GM21723 (cell line): ENCODE results near the gene ZNF599.
"Not testable (repeated sequence)": the region's sequence is repeated elsewhere in the genome, so short reads cannot be mapped to it uniquely, and the experiment has no call there.

Experiments
- ATAC-seq: cut with Tn5 transposase; IDR thresholded peaks from one replicate; pipeline ENCODE4 v1.9.1; 2021; ENCODE audit warnings: mild to moderate bottlenecking, moderate library complexity; ENCODE audit not compliant: unreplicated experiment

Gene ZNF599

GRCh38 chr19:34772697-34773554, at the start of gene ZNF599:
ZNF599 (minus strand) TSS chr19:34773215; CDS start chr19:34772841, 374 bp downstream.
- ATAC-seq, result peak; percentile 95

DNA sequence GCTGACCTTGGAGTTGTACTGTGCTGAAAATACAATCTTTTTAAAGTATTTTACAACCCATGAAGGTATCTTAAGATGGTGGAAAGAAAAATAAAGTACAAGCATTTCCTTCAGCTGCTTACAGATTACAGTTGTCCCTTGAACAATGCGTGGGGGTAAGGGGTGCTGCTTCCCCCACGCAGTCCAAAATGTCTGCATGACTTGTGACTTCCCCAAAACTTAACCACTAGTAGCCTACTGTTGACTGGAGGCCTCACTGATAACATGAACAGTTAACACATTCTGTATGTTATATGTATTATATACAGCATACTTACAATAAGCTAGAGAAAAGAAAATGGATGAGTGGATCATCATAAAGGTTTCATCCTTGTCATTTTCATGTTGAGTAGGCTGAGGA, 45.3 kb upstream of the ZNF599 start:
- ATAC-seq, result no peak

GRCh38 chr19:34816708-34817107, 43.7 kb upstream of the ZNF599 start:
- no peak for ATAC-seq

DNA sequence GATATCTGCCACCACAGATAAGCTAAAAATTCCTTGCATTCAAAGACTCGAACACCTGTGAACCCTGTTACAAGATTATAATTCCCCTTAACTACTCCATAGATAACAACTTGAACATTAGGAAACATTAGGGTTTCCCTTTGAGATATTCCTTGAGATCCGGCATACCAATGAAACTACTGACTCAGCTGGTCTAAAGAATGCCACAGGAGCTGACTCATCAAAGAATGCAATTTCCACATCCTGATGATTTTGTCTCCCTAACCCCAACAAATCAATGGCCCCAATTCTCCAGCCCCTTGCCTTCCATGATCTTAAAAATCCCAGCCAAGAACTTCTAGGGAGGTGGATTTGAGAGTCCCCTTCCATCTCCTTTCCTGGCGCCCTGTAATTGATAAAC, 35.6 kb upstream of the ZNF599 start:
- no peak for ATAC-seq

GRCh38 chr19:34806976-34807860, 34.2 kb upstream of the ZNF599 start:
- no peak for ATAC-seq

DNA sequence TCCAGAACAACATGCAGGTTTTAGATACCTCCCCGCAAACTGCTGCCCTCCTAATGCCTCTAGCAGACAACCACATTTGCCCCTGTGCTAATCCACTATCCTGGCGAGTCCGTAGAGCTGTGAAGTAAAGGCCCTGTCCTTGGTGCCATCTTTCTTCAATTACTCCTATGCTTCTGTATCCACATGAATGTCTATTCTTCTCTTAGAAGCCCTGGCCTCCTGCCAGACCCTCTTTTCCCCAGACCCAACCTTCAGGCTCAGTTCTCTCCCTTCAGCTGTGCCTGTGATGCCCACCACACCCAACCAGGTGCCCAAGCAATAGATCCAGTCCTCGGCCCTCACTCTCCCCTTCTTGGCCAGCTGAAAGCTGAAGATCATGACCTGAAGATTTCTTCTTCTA, 31.1 kb upstream of the ZNF599 start:
- ATAC-seq, result no peak

DNA sequence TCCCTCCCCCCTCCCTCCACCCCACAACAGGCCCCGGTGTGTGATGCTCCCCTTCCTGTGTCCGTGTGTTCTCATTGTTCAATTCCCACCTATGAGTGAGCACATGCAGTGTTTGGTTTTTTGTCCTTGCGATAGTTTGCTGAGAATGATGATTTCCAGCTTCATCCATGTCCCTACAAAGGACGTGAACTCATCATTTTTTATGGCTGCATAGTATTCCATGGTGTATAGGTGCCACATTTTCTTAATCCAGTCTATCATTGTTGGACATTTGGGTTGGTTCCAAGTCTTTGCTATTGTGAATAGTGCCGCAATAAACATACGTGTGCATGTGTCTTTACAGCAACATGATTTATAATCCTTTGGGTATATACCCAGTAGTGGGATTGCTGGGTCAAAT, 23.9 kb upstream of the ZNF599 start:
- not testable (repeated sequence) for ATAC-seq

- ATAC-seq, result no peak
Measured at GRCh38 chr19:34794066-34794960, 21.3 kb upstream of the ZNF599 start.

DNA sequence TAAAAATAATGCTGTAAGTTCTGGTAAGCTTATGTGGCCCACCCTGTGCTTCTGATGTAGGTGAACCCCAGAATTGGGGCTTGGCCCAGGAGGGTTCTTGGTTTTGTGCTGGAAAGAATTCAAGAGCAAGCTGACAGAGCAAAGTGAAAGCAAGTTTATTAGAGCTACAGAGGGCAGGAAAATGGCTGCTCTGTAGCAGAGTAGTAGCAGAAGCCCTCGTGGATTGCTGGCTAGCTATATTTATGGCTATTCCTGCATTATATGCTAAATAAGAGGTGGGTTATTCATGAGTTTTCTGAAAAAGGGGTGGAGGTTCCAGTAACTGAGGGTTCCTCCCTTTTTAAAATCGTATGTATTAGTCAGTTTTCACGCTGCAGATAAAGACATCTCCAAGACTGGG, 20.6 kb upstream of the ZNF599 start:
- no peak for ATAC-seq

DNA sequence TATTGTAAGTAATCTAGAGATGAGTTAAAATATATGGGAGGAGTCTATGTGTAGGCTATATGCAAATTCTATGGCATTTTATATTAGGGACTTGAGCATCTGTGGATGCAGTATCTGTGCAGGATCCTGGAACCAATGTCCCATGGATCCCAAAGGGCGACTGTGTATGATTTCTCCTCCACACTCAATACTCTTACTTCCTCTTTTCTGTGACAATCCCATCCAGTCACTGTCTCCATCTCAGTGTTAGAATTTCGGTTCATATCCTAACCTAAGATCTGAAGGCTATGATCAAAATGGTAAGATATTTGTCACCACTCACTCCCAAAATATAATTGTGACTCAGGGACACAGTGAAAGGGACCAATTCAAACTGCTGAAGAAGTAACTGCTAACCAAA, 15.1 kb upstream of the ZNF599 start:
- no peak for ATAC-seq

DNA sequence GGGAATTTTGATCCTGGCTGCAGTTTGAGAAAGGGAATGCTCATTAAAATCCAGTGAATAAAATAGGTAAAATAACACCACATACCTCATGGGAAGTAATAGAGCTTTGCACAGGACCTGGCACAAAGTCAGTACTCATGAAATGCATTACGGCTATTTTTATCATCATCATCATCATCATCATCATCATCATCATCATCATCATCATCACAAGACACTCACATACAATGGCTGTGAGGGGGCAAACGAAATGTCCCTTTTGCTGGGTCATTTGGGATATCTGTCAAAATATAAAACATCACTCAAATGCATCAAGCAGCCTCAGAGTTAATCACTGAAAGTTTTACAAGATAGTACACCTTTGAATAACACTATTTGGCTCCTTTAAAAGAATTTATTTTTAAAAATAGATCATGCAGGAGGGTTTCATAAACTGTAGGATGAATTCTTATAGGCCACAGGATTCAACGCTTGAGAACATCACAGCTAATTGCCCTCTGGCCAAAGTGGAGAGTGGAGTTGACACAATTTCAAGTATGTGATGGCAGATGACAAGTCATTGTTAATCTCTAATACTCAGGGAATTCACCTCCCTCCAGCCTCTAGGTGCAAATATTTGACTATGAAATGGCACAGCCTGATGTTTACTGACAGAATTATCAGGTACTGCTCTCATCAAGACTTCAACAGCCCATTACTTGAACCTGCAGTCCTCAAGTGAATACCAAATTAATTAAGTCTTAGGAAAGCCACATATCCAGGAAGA, 14.2 kb upstream of the ZNF599 start:
- no peak for ATAC-seq

GRCh38 chr19:34786236-34786635, 13.2 kb upstream of the ZNF599 start:
- no peak for ATAC-seq

GRCh38 chr19:34779652-34780051, 6.6 kb upstream of the ZNF599 start:
- no peak for ATAC-seq

DNA sequence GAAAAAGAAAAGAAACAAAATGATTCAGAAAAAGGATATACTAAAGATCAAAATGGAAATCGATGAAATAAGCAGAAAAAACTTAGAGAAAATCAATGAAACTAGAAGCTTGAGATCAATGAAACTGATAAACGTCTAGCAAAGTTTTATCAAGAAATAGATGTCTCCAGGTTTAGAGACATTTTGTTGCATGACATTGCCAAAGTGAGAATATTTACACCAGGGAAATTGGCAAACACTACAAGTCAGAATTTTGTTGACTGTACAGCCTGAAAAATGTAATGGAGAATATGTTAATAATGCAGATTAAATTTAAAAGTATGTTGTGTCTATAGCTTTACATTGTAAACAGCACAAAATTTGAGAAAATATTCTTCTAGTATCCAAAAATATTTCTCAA, 5.3 kb upstream of the ZNF599 start:
- no peak for ATAC-seq

- no peak for ATAC-seq
Measured at GRCh38 chr19:34774857-34775256, 1.8 kb upstream of the ZNF599 start.

GRCh38 chr19:34773555-34773864, 495 bp upstream of the ZNF599 start:
- no peak for ATAC-seq

GRCh38 chr19:34767951-34768350, 5.1 kb downstream of the ZNF599 start:
- ATAC-seq, result no peak

DNA sequence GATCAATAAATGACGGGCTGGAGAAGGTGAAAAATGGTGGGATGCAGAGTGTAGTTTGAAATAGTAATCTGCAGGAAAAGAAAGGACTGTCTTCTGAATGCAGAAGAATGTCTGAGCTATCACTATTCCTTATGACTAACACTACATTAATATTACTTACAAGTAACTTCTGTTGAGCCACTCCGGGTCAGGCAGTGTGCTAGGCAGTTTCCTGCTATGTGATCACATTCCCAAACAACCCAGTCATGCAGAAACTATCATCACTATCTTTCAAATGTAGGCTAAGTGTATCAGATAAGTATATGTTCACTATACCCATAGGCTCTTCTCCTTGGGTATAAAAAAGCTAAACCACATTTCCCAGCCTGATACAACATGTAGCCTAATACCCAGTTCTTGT, 6.6 kb downstream of the ZNF599 start:
- ATAC-seq, result no peak

GRCh38 chr19:34759218-34759917, 13.6 kb downstream of the ZNF599 start:
- no peak for ATAC-seq

DNA sequence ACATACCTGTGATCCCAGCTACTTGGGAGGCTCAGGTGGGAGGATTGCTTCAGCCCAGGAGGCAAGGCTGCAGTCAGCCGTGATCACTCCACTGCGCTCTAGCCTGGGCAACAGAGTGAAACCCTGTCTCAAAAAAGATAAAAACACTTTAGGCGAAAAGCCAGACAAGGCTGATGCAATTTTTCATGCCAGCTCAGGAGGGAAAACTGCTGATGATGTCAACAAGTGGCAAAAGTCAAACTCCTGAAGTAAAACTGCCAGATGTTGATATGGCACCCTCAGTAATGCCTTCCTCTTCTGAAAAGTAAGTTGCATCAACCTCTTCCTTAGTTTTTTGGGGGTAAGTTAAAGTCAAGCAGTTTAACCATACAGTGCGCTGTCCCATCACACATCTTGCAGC, 15.6 kb downstream of the ZNF599 start:
- ATAC-seq, result no peak
